Kidney (tissue), 14 donors: ENCODE data around the gene KLK12. TPM values are rescaled to one million over a fixed set of nuclear protein-coding genes. Genes with fewer than 3 reads are reported as not detected.

Experiments
- DNase-seq, 5 donors: peaks; one replicate each; pipeline ENCODE4 v3.0.0-alpha.2; 2013 to 2020
- FAIRE-seq: peaks from 2 replicates; lab custom pipeline; 2012; peaks lifted over from hg19 to GRCh38; lab: Jason Lieb, UNC
- H3K27ac ChIP-seq, 2 donors: one replicate each; pipeline ENCODE4 v1.7.0; 2013; ENCODE audit warnings: low read depth in 2 of 2, low read length in 2 of 2, inconsistent platforms in 1 of 2
- H3K27me3 ChIP-seq: one replicate; pipeline ENCODE4 v1.7.1; 2013; ENCODE audit warnings: low read length, inconsistent platforms; ENCODE audit not compliant: control insufficient read depth, insufficient read depth
- H3K36me3 ChIP-seq, 3 donors: one replicate each; pipeline versions ENCODE4 v1.7.0 to v1.7.1; 2013; ENCODE audit warnings: low read length in 3 of 3, control low read depth in 1 of 3, inconsistent platforms in 1 of 3; ENCODE audit not compliant: insufficient read depth in 3 of 3, control insufficient read depth in 2 of 3
- H3K4me1 ChIP-seq, 3 donors: one replicate each; pipeline versions ENCODE4 v1.7.0 to v1.7.1; 2013; ENCODE audit warnings: low read length in 3 of 3, inconsistent platforms in 1 of 3, low read depth in 1 of 3; ENCODE audit not compliant: control insufficient read depth in 2 of 3, insufficient read depth in 2 of 3
- H3K4me3 ChIP-seq, 3 donors: one replicate each; pipeline versions ENCODE4 v1.7.0 to v1.8.1; 2013; ENCODE audit warnings: low read length in 3 of 3, control low read depth in 1 of 3, inconsistent platforms in 1 of 3
- H3K9ac ChIP-seq, 3 donors: one replicate each; pipeline versions ENCODE4 v1.7.0 to v1.7.1; 2013; ENCODE audit warnings: low read length in 3 of 3, control low read depth in 1 of 3, inconsistent platforms in 1 of 3
- H3K9me3 ChIP-seq, 3 donors: one replicate each; pipeline versions ENCODE4 v1.7.0 to v1.7.1; 2013; ENCODE audit warnings: low read length in 3 of 3, control low read depth in 1 of 3, inconsistent platforms in 1 of 3; ENCODE audit not compliant: control insufficient read depth in 2 of 3, insufficient read depth in 1 of 3
- intact Hi-C: fragments of 100-400 bp; cut with DNase I; formaldehyde crosslinking; loops from one replicate; pipeline ENCODE4 v1.11.1; 2022
- polyA plus RNA-seq: library from polyadenylated mRNA; stranded (reverse); fragments of 350-450 nt; fragmentation: Illumina TruSeq; extraction: RNeasy Lipid Tissue Mini Kit (QIAGEN cat#74804); gene quantifications from one replicate; pipeline ENCODE4 v1.2.3, GENCODE V29; 2014; ENCODE audit warnings: low read depth, low replicate concordance; ENCODE audit not compliant: insufficient read depth
- total RNA-seq: library from RNA; stranded (reverse); fragmentation: NEBNext Ultra II Directional; extraction: Animal tissue kit (Norgen Biotek cat#: 25700); gene quantifications from one replicate; pipeline ENCODE4 v1.2.1, GENCODE V29; 2021
- TF ChIP-seq, protein P1 (sequence below): IDR thresholded peaks from 3 replicates; pipeline ENCODE4 v1.5.1; 2012; ENCODE audit warnings: mild to moderate bottlenecking, moderate library complexity, borderline replicate concordance; ENCODE audit not compliant: insufficient read depth; ENCODE audit errors: extremely low read depth
- donor health status: control.
- donor health status: control.
- donor health status: control.
- donor health status: control.
- donor health status: control.
- donor health status: DM: yes; HTN: yes; CAD: no.
- donor health status: Normal renal cell carcinoma (clear cell type).

The KLK12 gene
- total and polyA plus RNA-seq, 2 donors from 2014 or later: not detected

DNA sequence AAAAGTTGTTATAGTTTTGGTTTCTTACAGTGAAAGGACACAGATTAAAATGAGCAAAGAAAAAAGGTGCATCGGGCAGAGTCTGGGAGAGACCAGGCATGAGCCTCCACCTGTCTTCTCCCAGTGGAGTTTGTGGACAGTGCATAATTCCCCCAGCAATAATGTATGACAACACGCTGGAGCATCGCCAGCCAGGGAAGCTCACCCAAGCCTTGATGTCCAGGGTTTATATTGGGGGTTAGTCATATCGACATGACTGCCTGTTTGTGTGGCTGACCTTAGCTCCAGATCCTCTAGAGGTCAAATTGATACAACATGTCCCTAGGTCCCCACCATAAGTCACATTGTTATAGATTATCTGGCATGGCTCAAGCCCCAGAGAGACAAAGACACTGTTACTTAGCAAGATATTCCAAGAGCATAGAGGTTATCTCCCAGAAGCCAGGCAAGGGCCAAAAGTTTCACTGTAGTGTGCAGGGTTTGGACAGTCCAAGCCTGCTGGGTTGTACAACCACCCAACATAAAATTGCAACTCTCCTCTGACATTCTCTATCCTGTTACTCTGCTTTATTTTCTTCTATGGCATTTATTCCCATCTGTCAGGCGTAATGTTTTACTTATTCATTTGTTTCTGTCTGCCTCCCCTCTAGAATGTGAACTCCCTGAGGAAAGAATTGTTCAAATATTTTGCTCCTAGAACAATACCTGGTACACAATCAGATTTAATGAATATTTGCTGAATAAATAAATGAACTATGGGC, 35.7 kb upstream of the KLK12 start:
- Histone ChIP-seq H3K9me3 (peaks cover 0 to 6% (median 6%) of the 10 kb centered on the region in 3 donors), H3K27me3 (no peaks in the 10 kb centered on the region), H3K4me3 (no peak overlapping the region), H3K9ac (no peak overlapping the region), H3K36me3 (no peaks in the 10 kb centered on the region), H3K4me1 (no peaks in the 10 kb centered on the region), H3K27ac (no peak overlapping the region)
- DNase-seq: no peak
- FAIRE-seq: no peak
- TF ChIP-seq, protein P1, sequence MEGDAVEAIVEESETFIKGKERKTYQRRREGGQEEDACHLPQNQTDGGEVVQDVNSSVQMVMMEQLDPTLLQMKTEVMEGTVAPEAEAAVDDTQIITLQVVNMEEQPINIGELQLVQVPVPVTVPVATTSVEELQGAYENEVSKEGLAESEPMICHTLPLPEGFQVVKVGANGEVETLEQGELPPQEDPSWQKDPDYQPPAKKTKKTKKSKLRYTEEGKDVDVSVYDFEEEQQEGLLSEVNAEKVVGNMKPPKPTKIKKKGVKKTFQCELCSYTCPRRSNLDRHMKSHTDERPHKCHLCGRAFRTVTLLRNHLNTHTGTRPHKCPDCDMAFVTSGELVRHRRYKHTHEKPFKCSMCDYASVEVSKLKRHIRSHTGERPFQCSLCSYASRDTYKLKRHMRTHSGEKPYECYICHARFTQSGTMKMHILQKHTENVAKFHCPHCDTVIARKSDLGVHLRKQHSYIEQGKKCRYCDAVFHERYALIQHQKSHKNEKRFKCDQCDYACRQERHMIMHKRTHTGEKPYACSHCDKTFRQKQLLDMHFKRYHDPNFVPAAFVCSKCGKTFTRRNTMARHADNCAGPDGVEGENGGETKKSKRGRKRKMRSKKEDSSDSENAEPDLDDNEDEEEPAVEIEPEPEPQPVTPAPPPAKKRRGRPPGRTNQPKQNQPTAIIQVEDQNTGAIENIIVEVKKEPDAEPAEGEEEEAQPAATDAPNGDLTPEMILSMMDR: no peak
- intact Hi-C loops: no loop called here

DNA sequence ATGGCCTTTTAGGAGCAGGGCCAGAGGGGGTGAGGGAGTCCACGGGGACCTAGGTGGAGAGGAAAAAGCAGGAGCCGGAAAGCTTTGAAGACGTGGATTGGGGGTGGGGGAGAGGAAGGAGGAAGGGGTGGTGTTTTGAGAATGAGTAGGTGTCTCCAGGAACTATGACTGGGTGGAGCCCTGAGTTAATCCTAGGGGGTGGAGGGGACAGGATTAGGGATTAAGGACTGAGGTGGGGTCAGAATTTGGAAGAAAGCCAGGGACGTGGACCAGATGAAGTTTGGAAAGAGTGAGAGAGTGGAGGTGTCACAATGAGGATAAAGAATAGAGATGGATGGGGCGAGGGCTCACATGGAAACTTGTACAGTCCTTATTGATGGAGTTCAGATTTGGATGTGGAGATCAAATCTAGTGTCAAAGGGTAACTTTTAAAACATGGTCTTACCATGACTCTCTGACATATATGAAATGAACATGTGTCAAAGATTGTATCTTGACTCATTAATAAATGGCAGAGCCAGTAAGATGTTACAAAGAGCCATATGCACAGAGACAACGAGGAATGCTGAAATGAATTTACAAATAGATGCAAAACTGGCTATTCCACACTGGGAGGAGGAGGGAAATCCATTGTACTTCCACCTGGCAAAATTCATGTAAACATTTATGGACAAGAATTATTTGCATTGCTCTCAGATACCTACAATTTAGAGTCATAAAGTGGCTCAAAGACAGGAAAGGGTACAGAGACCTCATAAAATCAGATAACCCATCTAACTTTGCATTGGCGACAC, 31.8 kb upstream of the KLK12 start:
- FAIRE-seq (no peak), DNase-seq (no peak)
- Histone ChIP-seq H3K9ac (no peak overlapping the region), H3K9me3 (no peaks in the 10 kb centered on the region), H3K27ac (no peak overlapping the region), H3K27me3 (no peaks in the 10 kb centered on the region), H3K4me3 (no peak overlapping the region), H3K36me3 (no peaks in the 10 kb centered on the region), H3K4me1 (no peaks in the 10 kb centered on the region)
- intact Hi-C loops: no loop called here
- TF ChIP-seq, protein P1: no peak

DNA sequence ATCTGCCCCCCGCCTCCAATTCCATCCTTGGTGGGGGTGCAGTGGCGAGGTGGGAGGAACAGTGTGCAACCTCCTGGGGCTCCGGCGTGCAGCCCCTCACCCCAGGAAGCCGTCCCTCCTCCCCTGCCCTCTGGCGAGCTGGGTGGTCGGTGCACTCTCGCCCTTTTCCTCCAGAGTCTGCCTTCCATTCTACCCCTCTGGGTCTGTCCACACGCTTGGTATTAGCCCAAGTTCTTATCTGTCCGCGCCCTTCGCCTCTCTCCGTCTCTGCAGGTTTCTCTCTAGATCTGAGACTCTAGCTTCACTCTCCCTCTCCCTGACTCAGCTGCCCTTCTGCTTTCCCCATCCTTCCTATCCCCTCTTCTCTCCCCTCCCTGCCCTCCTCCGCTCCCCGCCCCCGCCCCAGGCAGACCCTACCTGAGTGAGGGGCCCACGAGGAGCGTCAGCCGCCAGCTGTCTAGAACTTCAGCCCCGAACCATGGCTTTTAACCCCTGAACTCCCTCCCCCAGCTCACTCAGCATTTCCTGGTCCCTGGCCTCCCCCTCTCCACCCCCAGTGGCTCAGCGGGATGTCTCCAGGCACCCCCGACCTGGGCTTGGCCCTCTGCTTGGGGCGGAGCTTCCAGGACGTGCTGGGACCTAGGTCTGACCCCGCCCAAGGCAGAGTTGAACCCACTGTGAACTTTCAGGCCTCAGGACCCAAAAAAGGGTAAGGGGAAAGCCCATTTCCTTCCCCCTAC, 30.6 kb upstream of the KLK12 start:
- H3K36me3 ChIP-seq: no peaks in the 10 kb centered on the region
- TF ChIP-seq, protein P1: no peak
- no peaks in the 10 kb centered on the region for H3K9me3 ChIP-seq
- H3K4me3 ChIP-seq: peak overlapping the region in 1 of 3 donors; percentile 9
- no peaks in the 10 kb centered on the region for H3K27me3 ChIP-seq
- no peaks in the 10 kb centered on the region for H3K4me1 ChIP-seq
- no peak overlapping the region for H3K27ac ChIP-seq
- FAIRE-seq (no peak), DNase-seq (peak in 2 of 5 donors; percentile 14 to 30)
- no peak overlapping the region for H3K9ac ChIP-seq
- intact Hi-C loops: no loop called here
